Measurements from ENCODE around the gene C19orf25. TPM values are rescaled to one million over a fixed set of nuclear protein-coding genes. Genes with fewer than 3 reads are reported as not detected.
A peak's percentile ranks its signal among the peaks of the same experiment; 100 is the strongest.

Gene C19orf25
- total and polyA plus RNA-seq, 2 of the 13 experiments (the other 11 are each of a cell fraction or from before 2014, with no cell fraction given), result 14.2 to 32.4 TPM

- TF ChIP-seq PCBP2 (optimal IDR thresholded peaks at IDR 0.05; ENCODE audit: low read depth, low read length, poor library complexity, severe bottlenecking) (no peak), FOXM1 (CRISPR knock-in tag; IDR thresholded peaks at IDR 0.05) (no peak), ETV6 (CRISPR knock-in tag; conservative IDR thresholded peaks at IDR 0.05) (no peak), ZNF557 (CRISPR knock-in tag; IDR thresholded peaks at IDR 0.05) (no peak), NAIF1 (CRISPR knock-in tag; IDR thresholded peaks at IDR 0.05; ENCODE audit: borderline replicate concordance) (no peak), PRDM15 (CRISPR knock-in tag; IDR thresholded peaks at IDR 0.05) (no peak), TBL1XR1 (IDR thresholded peaks at IDR 0.05; ENCODE audit: borderline replicate concordance, low read length, partially characterized antibody) (no peak), EED (CRISPR knock-in tag; IDR thresholded peaks at IDR 0.05) (no peak), POLR2A (IDR thresholded peaks at IDR 0.05; ENCODE audit: insufficient read depth in 1 of 2, low read depth in 2 of 2, low read length in 2 of 2) (0 out of 4 replicates have a peak, but pooled peaks of 1 of the 2 experiments have one; percentile 33), SUZ12 (IDR thresholded peaks at IDR 0.05; ENCODE audit: low read depth, low read length) (no peak), ZFYVE20 (CRISPR knock-in tag; IDR thresholded peaks at IDR 0.05; ENCODE audit: borderline replicate concordance, low read depth) (no peak), ZNF740 (CRISPR knock-in tag; IDR thresholded peaks at IDR 0.05) (no peak), TP53 (CRISPR knock-in tag; conservative IDR thresholded peaks at IDR 0.05) (no peak), DR1 (CRISPR knock-in tag; IDR thresholded peaks at IDR 0.05) (no peak), RNF219 (CRISPR knock-in tag; IDR thresholded peaks at IDR 0.05) (no peak), MEF2D (CRISPR knock-in tag; IDR thresholded peaks at IDR 0.05) (no peak), AKAP8 (CRISPR knock-in tag; IDR thresholded peaks at IDR 0.05) (0 out of 2 replicates have a peak, but pooled peaks have one; percentile 77), ZNF549 (CRISPR knock-in tag; IDR thresholded peaks at IDR 0.05) (no peak), CENPT (CRISPR knock-in tag; IDR thresholded peaks at IDR 0.05; ENCODE audit: low read depth) (0 out of 2 replicates have a peak, but pooled peaks have one; percentile 27)
These were observed 6.6 kb downstream of the C19orf25 start (continued) for GRCh38 chr19:1472231-1473084.
